K562 (cell line): ENCODE results near the gene WFIKKN1. TPM values are rescaled to one million over a fixed set of nuclear protein-coding genes. Genes with fewer than 3 reads are reported as not detected.
A peak's percentile ranks its signal among the peaks of the same experiment; 100 is the strongest.

Experiments
- BDP1 ChIP-seq: IDR thresholded peaks from 3 replicates; pipeline ENCODE4 v1.6.1; 2011; ENCODE audit not compliant: insufficient read length, insufficient read depth
- CBFB ChIP-seq: sonication (generic); formaldehyde crosslinking; IDR thresholded peaks from 2 replicates; pipeline ENCODE4 v1.4.0; 2020; ENCODE audit warnings: mild to moderate bottlenecking, missing genetic modification reagents
- CEBPG ChIP-seq, 3 experiments: fragments of 200-800 bp in 1 of 3; sonication (Bioruptor generic) in 1 of 3; sonication (generic) in 1 of 3; formaldehyde crosslinking in 1 of 3; IDR thresholded peaks in 2 of 3; conservative IDR thresholded peaks in 1 of 3; 2 replicates each; pipeline versions ENCODE4 v1.6.1 to v1.8.0; 2016 to 2022; ENCODE audit warnings: missing compliant biosample characterization in 2 of 3, missing genetic modification characterization in 2 of 3, mild to moderate bottlenecking in 1 of 3, missing genetic modification reagents in 1 of 3
- CGGBP1 ChIP-seq: fragments of 250-450 bp; sonication (Bioruptor Pico); IDR thresholded peaks from 2 replicates; pipeline ENCODE4 v1.9.0; 2021; ENCODE audit warnings: mild to moderate bottlenecking
- CREB3 ChIP-seq: fragments of 450-650 bp; conservative IDR thresholded peaks from 2 replicates; pipeline ENCODE4 v1.6.1; 2016; ENCODE audit warnings: missing genetic modification characterization, low read depth, mild to moderate bottlenecking, missing compliant biosample characterization, moderate library complexity
- ELF4 ChIP-seq: fragments of 450-650 bp; formaldehyde crosslinking; IDR thresholded peaks from 2 replicates; pipeline ENCODE4 v1.4.0; 2022; ENCODE audit warnings: missing genetic modification characterization
- FOXO4 ChIP-seq: fragments of 450-650 bp; formaldehyde crosslinking; IDR thresholded peaks from 2 replicates; pipeline ENCODE4 v1.4.0; 2020; ENCODE audit warnings: mild to moderate bottlenecking, moderate library complexity
- GATA2 ChIP-seq: sonication (generic); formaldehyde crosslinking; IDR thresholded peaks from 2 replicates; pipeline ENCODE4 v1.4.0; 2020; ENCODE audit warnings: mild to moderate bottlenecking, missing genetic modification reagents
- HDAC6 ChIP-seq: IDR thresholded peaks from 2 replicates; pipeline ENCODE4 v1.6.1; 2012; ENCODE audit warnings: low read depth, mild to moderate bottlenecking, control low read depth, inconsistent platforms, low read length, moderate library complexity
- KAT2B ChIP-seq: IDR thresholded peaks from one replicate; pipeline ENCODE4 v1.6.1; 2012; ENCODE audit warnings: low read depth, mild to moderate bottlenecking, control low read depth, inconsistent platforms, low read length, moderate library complexity
- KLF1 ChIP-seq: fragments of 450-650 bp; IDR thresholded peaks from 2 replicates; pipeline ENCODE4 v1.6.1; 2016; ENCODE audit warnings: missing genetic modification characterization, missing compliant biosample characterization
- MAFK ChIP-seq: IDR thresholded peaks from 2 replicates; pipeline ENCODE4 v1.6.1; 2011; ENCODE audit warnings: low read length, improper control_type of control experiment
- NCOA1 ChIP-seq: fragments of 450-650 bp; IDR thresholded peaks from 2 replicates; pipeline ENCODE4 v1.6.1; 2016; ENCODE audit warnings: low read depth
- POLR2G ChIP-seq: fragments of 200-400 bp; formaldehyde crosslinking; IDR thresholded peaks from 2 replicates; pipeline ENCODE4 v1.6.1; 2017; ENCODE audit warnings: low read depth, mild to moderate bottlenecking, antibody characterized with exemption, low read length, moderate library complexity
- RAD21 ChIP-seq, 2 experiments: fragments of 250-450 bp in 1 of 2; fragments of 450-650 bp in 1 of 2; sonication (Bioruptor Pico) in 1 of 2; formaldehyde crosslinking in 1 of 2; IDR thresholded peaks in 1 of 2; conservative IDR thresholded peaks in 1 of 2; 2 replicates each; pipeline versions ENCODE4 v1.4.0 to v1.8.0; 2020 to 2022; ENCODE audit warnings: mild to moderate bottlenecking in 2 of 2, moderate library complexity in 1 of 2
- SNRNP70 ChIP-seq: fragments of 200-400 bp; formaldehyde crosslinking; optimal IDR thresholded peaks from 2 replicates; pipeline ENCODE3; 2017; ENCODE audit warnings: low read depth, low read length
- TBL1XR1 ChIP-seq, 2 experiments: IDR thresholded peaks; 2 replicates each; pipeline ENCODE4 v1.6.1; 2012; ENCODE audit warnings: improper control_type of control experiment in 2 of 2, low read length in 2 of 2, mild to moderate bottlenecking in 1 of 2
- TCF3 ChIP-seq: sonication (generic); formaldehyde crosslinking; IDR thresholded peaks from 2 replicates; pipeline ENCODE4 v1.4.0; 2020; ENCODE audit warnings: mild to moderate bottlenecking, missing genetic modification reagents
- TFAP4 ChIP-seq: sonication (generic); formaldehyde crosslinking; IDR thresholded peaks from 2 replicates; pipeline ENCODE4 v1.8.0; 2022; ENCODE audit warnings: missing genetic modification reagents, mild to moderate bottlenecking, moderate library complexity, borderline replicate concordance
- TOE1 ChIP-seq, 2 experiments: fragments of 450-650 bp in 1 of 2; sonication (generic) in 1 of 2; formaldehyde crosslinking in 1 of 2; IDR thresholded peaks; 2 replicates each; pipeline versions ENCODE4 v1.7.1 to v1.8.0; 2016 to 2022; ENCODE audit warnings: borderline replicate concordance in 2 of 2, mild to moderate bottlenecking in 2 of 2, antibody characterized with exemption in 1 of 2, inconsistent platforms in 1 of 2, low read depth in 1 of 2, missing genetic modification reagents in 1 of 2, moderate library complexity in 1 of 2
- ZBED1 ChIP-seq: IDR thresholded peaks from 2 replicates; pipeline ENCODE4 v1.6.1; 2014
- ZNF408 ChIP-seq: fragments of 250-450 bp; sonication (Bioruptor Pico); IDR thresholded peaks from 2 replicates; pipeline ENCODE4 v1.4.0; 2020; ENCODE audit warnings: low read depth, mild to moderate bottlenecking, moderate library complexity
- ZNF41 ChIP-seq: fragments of 250-450 bp; sonication (Bioruptor Pico); conservative IDR thresholded peaks from 2 replicates; pipeline ENCODE4 v1.4.0; 2020; ENCODE audit warnings: mild to moderate bottlenecking
- ZNF584 ChIP-seq: fragments of 200-800 bp; sonication (Bioruptor generic); IDR thresholded peaks from 2 replicates; pipeline ENCODE4 v1.6.1; 2016; ENCODE audit warnings: low read depth, mild to moderate bottlenecking, missing genetic modification characterization, missing compliant biosample characterization
- ZZZ3 ChIP-seq: fragments of 450-650 bp; IDR thresholded peaks from 2 replicates; pipeline ENCODE4 v1.6.1; 2016; ENCODE audit warnings: antibody characterized with exemption, mild to moderate bottlenecking, moderate library complexity
- polyA plus RNA-seq, 8 experiments: library from polyadenylated mRNA; depleted of rRNA in 4 of 8; stranded (reverse) in 5 of 8; unstranded in 3 of 8; fragments of >200 nt; fragmentation: Nextera tagmentation in 2 of 8; fragmentation: Illumina TruSeq in 1 of 8; extraction: Ambion mirVana in 2 of 8; extraction: Trizol in 1 of 8; gene quantifications; 2 replicates each; pipeline versions ENCODE4 v1.2.1 to v1.2.3, GENCODE V29; 2011 to 2014; ENCODE audit warnings: inconsistent platforms in 1 of 8, missing spikeins in 1 of 8
- total RNA-seq, 7 experiments: library from RNA; depleted of rRNA in 6 of 7; stranded (reverse); fragments of >200 nt in 6 of 7; fragmentation: Illumina TruSeq in 2 of 7; extraction: Trizol in 2 of 7; gene quantifications; 2 replicates each; pipeline versions ENCODE4 v1.2.1 to v1.2.3, GENCODE V29; 2011 to 2021; ENCODE audit warnings: low replicate concordance in 1 of 7

Gene WFIKKN1
- total and polyA plus RNA-seq, 9 of the 15 experiments (the other 6 are each of a cell fraction or from before 2014, with no cell fraction given): 0.14 to 1.1 (median 0.50) TPM; not detected in 4

- TF ChIP-seq FOXO4 (CRISPR knock-in tag): no peak
- TF ChIP-seq CBFB (CRISPR knock-in tag): 0 out of 2 replicates have a peak, but pooled peaks have one; percentile 43
- no peak for TF ChIP-seq KLF1
- TF ChIP-seq TOE1 (IDR thresholded peaks at IDR 0.05; ENCODE audit: borderline replicate concordance): no peak
- no peak for TF ChIP-seq TOE1 (CRISPR knock-in tag; IDR thresholded peaks at IDR 0.05; ENCODE audit: borderline replicate concordance, low read depth)
- no peak for TF ChIP-seq TCF3 (CRISPR knock-in tag)
- TF ChIP-seq CEBPG (CRISPR knock-in tag; IDR thresholded peaks at IDR 0.05): peak; percentile 18; the same call in 1 of the 2 replicates
- TF ChIP-seq CEBPG (tag; conservative IDR thresholded peaks at IDR 0.05 in 1 of 2, IDR thresholded peaks at IDR 0.05 in 1 of 2): no peak
- TF ChIP-seq CGGBP1 (CRISPR knock-in tag): no peak
- TF ChIP-seq GATA2 (CRISPR knock-in tag): no peak
- no peak for TF ChIP-seq HDAC6
- TF ChIP-seq BDP1: no peak
- no peak for TF ChIP-seq ZNF584 (CRISPR knock-in tag)
- no peak for TF ChIP-seq ZNF408 (CRISPR knock-in tag)
- no peak for TF ChIP-seq ZZZ3
- TF ChIP-seq ZBED1: 0 out of 2 replicates have a peak, but pooled peaks have one; percentile 20
- TF ChIP-seq TFAP4 (CRISPR knock-in tag): 0 out of 2 replicates have a peak, but pooled peaks have one; percentile 45
- no peak for TF ChIP-seq KAT2B
- TF ChIP-seq ELF4 (CRISPR knock-in tag): peak; percentile 50; the same call in 1 of the 2 replicates
- TF ChIP-seq NCOA1: no peak
- no peak for TF ChIP-seq ZNF41 (CRISPR knock-in tag)
- TF ChIP-seq SNRNP70: no peak
- TF ChIP-seq RAD21 (CRISPR knock-in tag; conservative IDR thresholded peaks at IDR 0.05 in 1 of 2, IDR thresholded peaks at IDR 0.05 in 1 of 2): no peak
- no peak for TF ChIP-seq TBL1XR1 (IDR thresholded peaks at IDR 0.05; ENCODE audit: low read length in 2 of 2)
- no peak for TF ChIP-seq MAFK
- TF ChIP-seq POLR2G: 0 out of 2 replicates have a peak, but pooled peaks have one; percentile 57
- TF ChIP-seq CREB3 (tag): no peak
These were observed 52.7 kb downstream of the WFIKKN1 start (continued) for GRCh38 chr16:683396-684070.
